ENCODE results near the gene ADCK1.

ADCK1 gene

DNA sequence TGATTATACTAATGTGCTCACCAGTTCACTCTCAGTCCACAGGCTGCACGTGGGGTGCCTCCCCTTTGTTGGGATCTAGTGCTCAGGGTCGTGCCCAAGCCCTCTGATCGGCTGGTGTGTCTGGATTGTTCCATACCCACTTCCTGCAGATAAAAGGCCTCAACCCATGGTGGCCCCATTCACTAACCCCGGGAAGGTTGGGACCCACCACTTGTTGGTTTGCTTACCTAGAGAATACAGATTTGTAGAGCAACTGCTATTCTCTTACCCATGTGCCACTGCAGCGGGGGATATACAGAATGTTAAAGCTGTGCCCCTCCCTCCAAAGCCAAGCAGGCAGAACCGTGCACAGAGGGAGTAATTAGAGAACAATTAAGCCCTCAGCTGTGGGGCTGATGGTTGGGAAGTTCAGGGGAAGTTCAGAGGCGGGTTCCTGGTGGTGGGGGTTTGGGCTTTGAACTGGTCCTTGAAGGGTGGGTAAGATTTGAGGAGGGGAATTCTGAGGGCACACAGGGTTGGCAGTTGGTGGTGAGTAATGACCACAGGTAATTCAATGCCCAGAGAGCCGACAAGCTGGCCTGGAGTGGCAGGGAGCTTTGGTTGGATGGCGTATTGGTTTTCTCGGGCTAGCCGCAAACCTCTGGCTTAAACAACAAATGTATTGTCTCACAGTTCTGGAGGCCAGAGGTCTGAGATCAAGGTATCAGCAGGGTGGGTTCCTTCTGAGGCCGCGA, 68.8 kb downstream of the ADCK1 start:
- Histone ChIP-seq H3K79me2 (ENCODE audit: low read length) (no peaks in the 10 kb centered on the region), H3K4me3 (ENCODE audit: low read length) (no peak overlapping the region), H3K36me3 (replicated peaks; ENCODE audit: low read depth, low read length) (no peaks in the 10 kb centered on the region), H3K9ac (ENCODE audit: low read length) (no peak overlapping the region), H4K20me1 (ENCODE audit: insufficient read depth, low read length) (no peaks in the 10 kb centered on the region), H3K27ac (ENCODE audit: low read length) (no peak overlapping the region), H3K4me2 (ENCODE audit: low read length) (no peak overlapping the region), H3K27me3 (ENCODE audit: low read depth, low read length) (no peaks in the 10 kb centered on the region), H3K9me3 (ENCODE audit: insufficient read depth, low read length) (no peaks in the 10 kb centered on the region), H2AFZ (ENCODE audit: low read depth, low read length) (no peak overlapping the region), H3K4me1 (ENCODE audit: low read length) (no peaks in the 10 kb centered on the region)
- TF ChIP-seq EZH2phosphoT487 (IDR thresholded peaks at IDR 0.05; ENCODE audit: low read depth) = no peak
- TF ChIP-seq, protein P1, sequence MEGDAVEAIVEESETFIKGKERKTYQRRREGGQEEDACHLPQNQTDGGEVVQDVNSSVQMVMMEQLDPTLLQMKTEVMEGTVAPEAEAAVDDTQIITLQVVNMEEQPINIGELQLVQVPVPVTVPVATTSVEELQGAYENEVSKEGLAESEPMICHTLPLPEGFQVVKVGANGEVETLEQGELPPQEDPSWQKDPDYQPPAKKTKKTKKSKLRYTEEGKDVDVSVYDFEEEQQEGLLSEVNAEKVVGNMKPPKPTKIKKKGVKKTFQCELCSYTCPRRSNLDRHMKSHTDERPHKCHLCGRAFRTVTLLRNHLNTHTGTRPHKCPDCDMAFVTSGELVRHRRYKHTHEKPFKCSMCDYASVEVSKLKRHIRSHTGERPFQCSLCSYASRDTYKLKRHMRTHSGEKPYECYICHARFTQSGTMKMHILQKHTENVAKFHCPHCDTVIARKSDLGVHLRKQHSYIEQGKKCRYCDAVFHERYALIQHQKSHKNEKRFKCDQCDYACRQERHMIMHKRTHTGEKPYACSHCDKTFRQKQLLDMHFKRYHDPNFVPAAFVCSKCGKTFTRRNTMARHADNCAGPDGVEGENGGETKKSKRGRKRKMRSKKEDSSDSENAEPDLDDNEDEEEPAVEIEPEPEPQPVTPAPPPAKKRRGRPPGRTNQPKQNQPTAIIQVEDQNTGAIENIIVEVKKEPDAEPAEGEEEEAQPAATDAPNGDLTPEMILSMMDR (IDR thresholded peaks at IDR 0.05; ENCODE audit: low read depth, low read length) = no peak

DNA sequence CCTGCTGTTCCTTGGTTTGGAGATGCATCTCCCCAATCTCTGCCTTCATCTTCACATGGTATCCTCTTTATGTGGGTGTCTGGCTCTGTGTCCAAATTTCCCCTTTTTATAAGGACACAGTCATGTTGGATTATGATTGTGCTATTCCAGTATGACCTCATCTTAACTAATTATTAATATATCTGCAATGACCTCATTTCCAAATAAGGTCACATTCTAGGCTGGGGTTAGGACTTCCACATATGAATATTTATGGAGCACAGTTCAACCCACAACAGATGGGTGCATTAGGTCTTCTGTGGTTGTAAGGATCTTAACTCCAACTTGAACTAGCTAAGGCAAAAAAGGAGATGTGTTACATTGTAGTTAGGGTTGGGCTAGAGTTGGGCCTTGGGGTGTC, 69.4 kb downstream of the ADCK1 start:
- no peaks in the 10 kb centered on the region for H3K79me2 ChIP-seq (ENCODE audit: low read length)

DNA sequence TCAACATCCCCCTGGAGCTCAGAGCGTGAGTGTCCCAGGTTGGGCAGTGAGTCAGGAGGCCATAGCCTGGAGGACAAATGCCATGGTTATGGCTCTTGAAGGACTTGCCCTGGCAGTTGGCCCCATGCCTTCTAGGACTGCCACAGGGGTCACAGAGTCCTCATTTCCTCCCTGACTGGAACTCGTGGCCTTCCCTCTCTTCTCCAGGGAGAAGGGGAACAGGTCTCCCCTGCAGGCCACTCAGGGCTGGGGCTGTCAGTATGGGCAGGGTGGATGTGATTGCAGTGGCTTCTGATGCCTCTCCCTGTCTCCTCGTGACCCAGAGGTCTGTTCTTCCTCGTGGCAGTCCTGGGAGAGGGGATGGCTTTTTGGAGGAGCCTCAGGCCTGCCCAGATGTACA, 70.7 kb downstream of the ADCK1 start:
- Histone ChIP-seq H3K9ac (ENCODE audit: low read length) (no peak overlapping the region), H3K4me3 (ENCODE audit: low read length) (no peak overlapping the region), H4K20me1 (ENCODE audit: insufficient read depth, low read length) (no peaks in the 10 kb centered on the region), H2AFZ (ENCODE audit: low read depth, low read length) (no peak overlapping the region), H3K4me2 (ENCODE audit: low read length) (no peak overlapping the region), H3K79me2 (ENCODE audit: low read length) (no peaks in the 10 kb centered on the region), H3K27me3 (ENCODE audit: low read depth, low read length) (no peaks in the 10 kb centered on the region), H3K9me3 (ENCODE audit: insufficient read depth, low read length) (no peaks in the 10 kb centered on the region), H3K27ac (ENCODE audit: low read length) (no peak overlapping the region), H3K36me3 (replicated peaks; ENCODE audit: low read depth, low read length) (no peaks in the 10 kb centered on the region), H3K4me1 (ENCODE audit: low read length) (no peaks in the 10 kb centered on the region)
- no peak for TF ChIP-seq EZH2phosphoT487 (IDR thresholded peaks at IDR 0.05; ENCODE audit: low read depth)
- TF ChIP-seq, protein P1 (IDR thresholded peaks at IDR 0.05; ENCODE audit: low read depth, low read length) = no peak

More for the DNA sequence above, 69.4 kb downstream of the ADCK1 start:
- no peaks in the 10 kb centered on the region for H3K4me1 ChIP-seq (ENCODE audit: low read length)
- H4K20me1 ChIP-seq (ENCODE audit: insufficient read depth, low read length) = no peaks in the 10 kb centered on the region
- H3K9ac ChIP-seq (ENCODE audit: low read length) = no peak overlapping the region
- H3K27me3 ChIP-seq (ENCODE audit: low read depth, low read length) = no peaks in the 10 kb centered on the region
- H2AFZ ChIP-seq (ENCODE audit: low read depth, low read length) = no peak overlapping the region
- no peaks in the 10 kb centered on the region for H3K36me3 ChIP-seq (replicated peaks; ENCODE audit: low read depth, low read length)
- H3K4me3 ChIP-seq (ENCODE audit: low read length) = no peak overlapping the region
- TF ChIP-seq EZH2phosphoT487 (IDR thresholded peaks at IDR 0.05; ENCODE audit: low read depth) = no peak
- TF ChIP-seq, protein P1 (IDR thresholded peaks at IDR 0.05; ENCODE audit: low read depth, low read length) = no peak
- no peaks in the 10 kb centered on the region for H3K9me3 ChIP-seq (ENCODE audit: insufficient read depth, low read length)
- no peak overlapping the region for H3K27ac ChIP-seq (ENCODE audit: low read length)
- H3K4me2 ChIP-seq (ENCODE audit: low read length) = no peak overlapping the region

DNA sequence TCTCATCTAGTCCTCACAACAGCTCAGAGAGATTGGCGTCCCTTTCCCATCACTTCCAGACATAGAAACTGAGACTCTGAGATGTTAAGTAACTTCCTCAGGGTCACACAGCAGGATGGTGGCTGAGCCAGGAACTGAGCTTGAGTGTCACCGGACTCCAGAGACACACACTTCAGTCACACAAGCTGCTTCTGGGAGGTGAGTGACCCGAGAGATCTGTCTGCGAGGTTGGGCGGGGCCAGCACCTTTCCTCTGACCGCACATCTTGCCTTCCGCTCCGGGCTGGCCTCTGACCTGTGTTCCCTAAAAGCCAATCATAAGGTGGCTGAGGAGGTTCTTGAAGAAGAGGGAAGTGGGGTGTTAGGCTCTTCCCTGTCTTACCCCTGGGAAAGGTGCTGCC, 72.2 kb downstream of the ADCK1 start:
- Histone ChIP-seq H4K20me1 (ENCODE audit: insufficient read depth, low read length) (no peaks in the 10 kb centered on the region), H3K9me3 (ENCODE audit: insufficient read depth, low read length) (no peaks in the 10 kb centered on the region), H3K9ac (ENCODE audit: low read length) (no peak overlapping the region), H3K79me2 (ENCODE audit: low read length) (no peaks in the 10 kb centered on the region), H3K27me3 (ENCODE audit: low read depth, low read length) (no peaks in the 10 kb centered on the region), H3K4me3 (ENCODE audit: low read length) (no peak overlapping the region), H3K4me1 (ENCODE audit: low read length) (no peaks in the 10 kb centered on the region), H3K4me2 (ENCODE audit: low read length) (no peak overlapping the region), H3K36me3 (replicated peaks; ENCODE audit: low read depth, low read length) (no peaks in the 10 kb centered on the region), H2AFZ (ENCODE audit: low read depth, low read length) (no peak overlapping the region), H3K27ac (ENCODE audit: low read length) (no peak overlapping the region)
- no peak for TF ChIP-seq EZH2phosphoT487 (IDR thresholded peaks at IDR 0.05; ENCODE audit: low read depth)
- TF ChIP-seq, protein P1 (IDR thresholded peaks at IDR 0.05; ENCODE audit: low read depth, low read length) = no peak

All from OCI-LY3 (cell line).